ES-I3 (cell line): ENCODE results near the gene CPM.

Experiments used
- H3K36me3 ChIP-seq: 2 replicates; pipeline ENCODE4 v1.6.1; 2013; ENCODE audit warnings: mild to moderate bottlenecking, low read length, control low read depth, moderate library complexity; ENCODE audit not compliant: insufficient read depth
- H3K4me1 ChIP-seq: 2 replicates; pipeline ENCODE4 v1.6.1; 2013; ENCODE audit warnings: mild to moderate bottlenecking, control low read depth, low read length; ENCODE audit not compliant: insufficient read depth
- H3K9ac ChIP-seq: 2 replicates; pipeline ENCODE4 v1.6.1; 2013; ENCODE audit warnings: low read depth, mild to moderate bottlenecking, low read length, moderate library complexity
- H3K9me3 ChIP-seq: 2 replicates; pipeline ENCODE4 v1.6.1; 2013; ENCODE audit warnings: mild to moderate bottlenecking, low read length, moderate library complexity; ENCODE audit not compliant: control insufficient read depth, insufficient read depth

Gene CPM

GRCh38 chr12:68905733-68906132 lies 27.2 kb downstream of the CPM start:
- no peaks in the 10 kb centered on the region for H3K4me1 ChIP-seq

GRCh38 chr12:68904351-68904962 lies 28.5 kb downstream of the CPM start:
- Histone ChIP-seq H3K4me1 (no peaks in the 10 kb centered on the region), H3K9ac (no peak overlapping the region)

More at GRCh38 chr12:68905733-68906132, 27.2 kb downstream of the CPM start:
- no peak overlapping the region for H3K9ac ChIP-seq
- H3K9me3 ChIP-seq, result no peaks in the 10 kb centered on the region; the same call in 1 of the 2 replicates
- no peaks in the 10 kb centered on the region for H3K36me3 ChIP-seq

DNA sequence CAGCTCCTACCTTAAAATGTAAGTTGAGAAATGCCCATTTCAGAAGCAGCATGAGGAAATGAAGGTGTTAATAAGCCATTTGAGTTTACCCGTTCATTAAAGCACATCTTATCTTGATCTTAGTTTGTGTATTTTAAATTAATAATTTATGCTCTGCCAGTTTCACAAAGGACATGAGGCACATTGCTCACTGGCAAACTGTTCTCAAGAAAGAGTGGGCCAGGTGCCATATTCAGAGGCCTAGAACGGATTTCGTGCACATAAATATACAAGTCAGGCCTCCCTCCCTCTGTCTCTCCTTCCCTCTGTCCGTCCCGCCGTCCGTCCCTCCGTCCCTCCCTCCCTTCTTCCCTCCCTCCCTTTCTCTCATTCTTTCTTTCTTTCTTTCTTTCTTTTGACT lies 29.5 kb downstream of the CPM start:
- Histone ChIP-seq H3K9ac (no peak overlapping the region), H3K4me1 (no peaks in the 10 kb centered on the region)

More at GRCh38 chr12:68904351-68904962, 28.5 kb downstream of the CPM start:
- Histone ChIP-seq H3K36me3 (no peaks in the 10 kb centered on the region), H3K9me3 (no peaks in the 10 kb centered on the region; the same call in 1 of the 2 replicates)

DNA sequence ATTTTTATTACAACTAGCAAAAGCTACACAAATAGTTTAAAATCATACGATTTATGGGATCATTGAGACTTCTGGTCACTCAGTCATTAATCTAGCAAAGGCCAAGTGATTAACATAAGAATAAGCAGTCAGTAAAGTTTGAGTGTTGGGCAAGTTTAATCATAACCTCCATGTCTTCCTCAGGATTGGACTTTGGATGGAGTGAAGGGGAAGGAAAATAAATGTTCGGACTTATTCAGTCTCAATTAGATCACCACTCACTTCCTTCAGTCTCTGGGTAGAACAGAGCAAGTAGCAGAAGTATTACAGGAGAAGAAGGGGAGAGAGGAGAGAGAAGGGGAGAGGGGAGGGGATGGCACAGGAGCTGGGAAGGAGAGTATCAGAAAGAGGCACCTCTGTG lies 31.4 kb downstream of the CPM start:
- H3K36me3 ChIP-seq, result no peaks in the 10 kb centered on the region
- H3K9me3 ChIP-seq, result no peaks in the 10 kb centered on the region; the same call in 1 of the 2 replicates
- no peaks in the 10 kb centered on the region for H3K4me1 ChIP-seq
- no peak overlapping the region for H3K9ac ChIP-seq

More for the DNA sequence above, 29.5 kb downstream of the CPM start:
- H3K36me3 ChIP-seq, result no peaks in the 10 kb centered on the region
- no peaks in the 10 kb centered on the region; the same call in 1 of the 2 replicates for H3K9me3 ChIP-seq

GRCh38 chr12:68901145-68901544 lies 31.8 kb downstream of the CPM start:
- H3K4me1 ChIP-seq, result no peaks in the 10 kb centered on the region

GRCh38 chr12:68900241-68900640 lies 32.7 kb downstream of the CPM start:
- H3K9me3 ChIP-seq, result no peaks in the 10 kb centered on the region; the same call in 1 of the 2 replicates
- no peak overlapping the region for H3K9ac ChIP-seq
- no peaks in the 10 kb centered on the region for H3K4me1 ChIP-seq
- H3K36me3 ChIP-seq, result no peaks in the 10 kb centered on the region

More at GRCh38 chr12:68901145-68901544, 31.8 kb downstream of the CPM start:
- Histone ChIP-seq H3K36me3 (no peaks in the 10 kb centered on the region), H3K9ac (no peak overlapping the region), H3K9me3 (no peaks in the 10 kb centered on the region; the same call in 1 of the 2 replicates)

DNA sequence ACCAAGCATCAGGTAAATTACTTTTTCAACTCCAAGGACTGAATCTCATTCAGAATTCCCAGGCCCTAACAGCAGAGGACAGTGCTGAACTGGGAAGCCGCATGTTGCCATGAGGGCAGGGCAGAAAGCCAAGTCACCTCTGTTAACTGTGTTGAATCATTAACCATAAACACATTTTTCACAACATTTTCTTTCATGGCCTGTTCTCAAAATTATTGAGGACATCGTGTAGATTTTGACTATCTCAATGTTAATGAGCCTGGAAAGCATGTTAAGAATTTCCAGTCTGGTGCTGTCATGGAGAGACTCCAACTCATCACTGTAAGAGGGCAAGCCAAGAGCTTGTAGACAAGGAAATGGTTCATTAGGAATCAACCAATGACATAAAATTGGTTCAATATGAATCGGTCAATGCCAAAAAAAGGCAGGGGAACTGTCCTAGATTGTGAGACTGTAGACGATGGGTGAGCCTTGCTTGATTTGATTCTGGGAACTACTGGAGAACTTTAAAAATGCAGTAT lies 33.7 kb downstream of the CPM start:
- no peaks in the 10 kb centered on the region; the same call in 1 of the 2 replicates for H3K9me3 ChIP-seq
- no peaks in the 10 kb centered on the region for H3K36me3 ChIP-seq
- H3K9ac ChIP-seq, result no peak overlapping the region
- no peaks in the 10 kb centered on the region for H3K4me1 ChIP-seq

- no peak overlapping the region for H3K9ac ChIP-seq
- peaks cover 2% of the 10 kb centered on the region; the same call in 1 of the 2 replicates for H3K4me1 ChIP-seq
- H3K36me3 ChIP-seq, result no peaks in the 10 kb centered on the region
- no peaks in the 10 kb centered on the region; the same call in 1 of the 2 replicates for H3K9me3 ChIP-seq
These were observed 36.0 kb downstream of the CPM start for GRCh38 chr12:68896881-68897540.

DNA sequence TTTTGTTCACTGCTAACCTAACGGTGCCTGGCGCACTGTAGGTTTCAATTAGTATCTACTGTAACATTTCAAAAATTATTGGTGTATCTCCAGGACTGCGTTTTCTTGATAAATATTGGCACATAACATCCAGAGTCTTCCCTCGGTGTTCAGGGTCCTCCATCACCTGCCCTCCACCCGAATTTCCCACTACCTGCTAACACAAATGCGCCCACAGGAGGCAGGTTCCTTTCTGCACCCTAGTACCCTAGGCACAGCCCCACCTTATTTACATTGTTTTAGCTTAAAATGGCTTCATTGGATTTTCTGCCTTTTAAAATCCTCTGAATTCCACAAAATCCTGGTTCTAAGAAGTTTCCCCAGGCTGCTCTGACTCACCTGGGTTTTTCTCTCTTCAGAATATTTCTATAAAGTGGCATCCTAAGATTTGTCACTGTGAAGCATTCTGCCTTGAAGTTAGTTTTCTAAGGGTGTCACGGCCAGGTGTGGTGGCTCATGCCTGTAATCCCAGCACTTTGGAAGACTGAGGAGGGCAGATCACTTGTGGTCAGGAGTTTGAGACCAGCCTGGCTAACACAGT lies 38.6 kb downstream of the CPM start:
- Histone ChIP-seq H3K36me3 (no peaks in the 10 kb centered on the region), H3K4me1 (peaks cover 3% of the 10 kb centered on the region; the same call in 1 of the 2 replicates), H3K9ac (no peak overlapping the region), H3K9me3 (no peaks in the 10 kb centered on the region)

- Histone ChIP-seq H3K36me3 (no peaks in the 10 kb centered on the region), H3K4me1 (peaks cover 3% of the 10 kb centered on the region; the same call in 1 of the 2 replicates), H3K9me3 (no peaks in the 10 kb centered on the region), H3K9ac (no peak overlapping the region)
These were observed 39.2 kb downstream of the CPM start for GRCh38 chr12:68893741-68894140.

DNA sequence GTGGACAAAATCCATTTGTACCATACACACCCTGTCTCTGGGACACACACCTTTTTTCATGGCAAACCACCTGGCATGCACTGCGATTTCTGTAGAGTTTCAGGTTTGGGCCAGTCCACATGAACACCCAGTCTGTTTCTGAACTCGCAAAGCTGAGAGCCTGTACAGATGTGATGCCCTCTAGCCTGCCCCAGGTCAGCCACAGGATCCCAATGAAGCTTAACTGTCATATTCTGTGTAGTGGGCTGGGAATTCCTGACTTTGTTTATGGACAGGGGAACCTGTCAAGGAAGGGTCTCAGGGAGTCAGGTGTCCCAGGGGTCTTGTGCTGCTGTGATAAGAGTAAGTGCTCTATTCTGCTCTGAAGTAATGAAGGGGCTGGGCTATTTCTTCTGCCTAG lies 39.8 kb downstream of the CPM start:
- H3K9ac ChIP-seq, result no peak overlapping the region
- H3K36me3 ChIP-seq, result no peaks in the 10 kb centered on the region
- H3K4me1 ChIP-seq, result peaks cover 3% of the 10 kb centered on the region; the same call in 1 of the 2 replicates
- H3K9me3 ChIP-seq, result no peaks in the 10 kb centered on the region

DNA sequence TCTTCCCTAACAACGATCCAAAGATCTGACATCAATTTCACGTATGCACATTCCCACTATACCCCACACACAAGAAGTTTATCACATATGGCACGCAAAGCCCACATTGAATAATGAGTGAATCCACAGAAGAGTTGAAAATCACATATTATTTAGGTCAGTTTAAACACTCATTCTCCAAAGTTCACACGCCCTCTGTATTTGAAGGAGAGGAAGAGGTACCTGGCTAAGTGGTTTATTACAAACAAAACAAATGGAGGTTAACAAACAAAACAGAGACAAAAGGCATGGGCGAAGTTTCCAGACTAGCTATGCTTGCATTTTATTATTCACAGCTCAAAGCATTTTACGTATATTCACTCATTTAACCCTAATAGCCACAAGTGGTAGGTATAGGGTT lies 41.8 kb downstream of the CPM start:
- H3K36me3 ChIP-seq, result no peaks in the 10 kb centered on the region
- no peaks in the 10 kb centered on the region for H3K9me3 ChIP-seq
- H3K9ac ChIP-seq, result no peak overlapping the region
- peaks cover 3% of the 10 kb centered on the region; the same call in 1 of the 2 replicates for H3K4me1 ChIP-seq

DNA sequence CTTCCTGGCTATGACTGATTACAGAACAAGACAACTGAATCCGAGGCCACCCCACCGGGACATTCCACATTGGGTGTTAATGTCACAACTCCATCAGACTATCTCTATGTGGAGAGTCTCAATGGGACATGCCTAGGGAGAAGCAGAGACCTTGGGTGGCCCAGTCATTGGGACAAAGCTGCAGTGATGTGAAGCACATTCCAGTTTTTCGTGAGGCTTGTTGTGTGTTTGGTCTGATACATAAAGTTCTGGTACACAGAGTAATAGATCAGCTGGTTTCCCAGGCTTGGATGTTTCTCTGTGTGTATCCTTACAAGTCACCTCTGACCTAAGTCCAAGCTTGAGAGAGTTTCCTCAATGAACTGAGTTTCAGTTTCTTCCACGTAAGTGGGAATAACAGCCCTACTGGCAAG lies 42.3 kb downstream of the CPM start:
- Histone ChIP-seq H3K9ac (no peak overlapping the region), H3K4me1 (peaks cover 3% of the 10 kb centered on the region; the same call in 1 of the 2 replicates)

DNA sequence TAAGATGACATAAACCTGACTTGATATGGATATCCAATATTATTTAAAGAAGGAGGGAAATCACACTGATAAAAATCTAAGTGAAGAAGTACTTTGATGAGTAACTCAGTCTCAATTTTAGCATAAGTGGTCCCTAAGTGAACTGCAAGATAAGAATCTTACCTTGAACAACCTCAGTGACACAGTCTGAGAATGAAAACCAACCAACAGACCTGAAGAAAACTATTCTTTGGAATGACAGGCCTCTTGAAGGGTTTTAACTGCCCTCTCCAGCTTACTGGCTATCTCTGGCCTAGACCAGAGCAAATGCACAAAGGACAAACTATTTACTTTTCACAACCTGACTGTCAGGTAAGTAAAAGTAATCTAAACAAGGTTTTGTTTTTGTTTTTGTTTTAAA lies 44.7 kb downstream of the CPM start:
- H3K4me1 ChIP-seq, result peaks cover 3% of the 10 kb centered on the region; the same call in 1 of the 2 replicates

More for the DNA sequence above, 42.3 kb downstream of the CPM start:
- H3K36me3 ChIP-seq, result no peaks in the 10 kb centered on the region
- no peaks in the 10 kb centered on the region for H3K9me3 ChIP-seq

More for the DNA sequence above, 44.7 kb downstream of the CPM start:
- H3K9ac ChIP-seq, result no peak overlapping the region
- H3K36me3 ChIP-seq, result no peaks in the 10 kb centered on the region
- H3K9me3 ChIP-seq, result no peaks in the 10 kb centered on the region
